GM18499 (cell line): ENCODE data around the gene ASCC2.
A peak's percentile ranks its signal among the peaks of the same experiment; 100 is the strongest.
"Not testable (repeated sequence)": the region's sequence is repeated elsewhere in the genome, so short reads cannot be mapped to it uniquely, and the experiment has no call there.

Experiments
- ATAC-seq: cut with Tn5 transposase; IDR thresholded peaks from one replicate; pipeline ENCODE4 v1.9.1; 2021; ENCODE audit warnings: moderate number of reproducible peaks; ENCODE audit not compliant: insufficient read depth, unreplicated experiment

Gene ASCC2

DNA sequence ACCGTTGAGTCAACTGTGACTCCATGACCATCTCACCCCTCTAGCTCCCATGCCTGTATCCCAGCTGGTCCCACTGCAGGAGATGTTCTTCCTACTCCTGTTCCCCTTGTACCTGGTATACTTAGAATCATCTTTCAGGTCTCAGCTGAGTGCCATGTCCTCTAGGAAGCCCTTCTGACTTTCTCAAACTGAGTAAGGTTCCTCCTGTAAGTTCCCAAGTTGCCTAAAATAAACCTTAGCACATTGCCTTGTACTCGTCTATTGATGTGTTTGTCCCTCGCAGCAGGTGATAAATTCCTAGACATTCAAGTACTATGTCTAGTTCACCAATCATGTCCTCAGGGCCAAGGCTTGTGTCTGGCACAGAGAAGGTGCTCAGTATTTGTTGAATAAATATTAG is 18.4 kb upstream of the ASCC2 start:
- ATAC-seq, result no peak

- no peak for ATAC-seq
These were observed 17.6 kb upstream of the ASCC2 start for GRCh38 chr22:29855611-29856181.

GRCh38 chr22:29854432-29854831 is 16.4 kb upstream of the ASCC2 start:
- no peak for ATAC-seq

DNA sequence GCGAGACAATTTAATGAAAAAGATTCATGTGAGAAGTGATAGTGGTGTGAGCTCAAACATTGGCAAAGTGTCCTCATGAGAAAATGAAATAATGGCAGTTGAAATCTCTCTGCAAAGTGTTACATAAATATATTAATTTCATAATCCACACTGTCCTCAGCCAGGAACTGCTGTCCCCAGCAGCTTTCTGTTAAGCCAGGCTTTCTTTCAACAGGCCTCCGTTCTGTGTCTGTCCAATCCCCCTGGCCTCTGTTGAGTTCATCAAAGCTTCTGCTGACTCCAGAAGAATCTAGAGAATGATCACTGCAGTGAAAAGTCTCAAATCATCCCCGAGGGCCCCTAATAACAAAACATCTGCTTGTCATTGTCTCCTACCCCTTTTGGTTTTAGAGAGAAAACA is 10.0 kb upstream of the ASCC2 start:
- ATAC-seq, result no peak

DNA sequence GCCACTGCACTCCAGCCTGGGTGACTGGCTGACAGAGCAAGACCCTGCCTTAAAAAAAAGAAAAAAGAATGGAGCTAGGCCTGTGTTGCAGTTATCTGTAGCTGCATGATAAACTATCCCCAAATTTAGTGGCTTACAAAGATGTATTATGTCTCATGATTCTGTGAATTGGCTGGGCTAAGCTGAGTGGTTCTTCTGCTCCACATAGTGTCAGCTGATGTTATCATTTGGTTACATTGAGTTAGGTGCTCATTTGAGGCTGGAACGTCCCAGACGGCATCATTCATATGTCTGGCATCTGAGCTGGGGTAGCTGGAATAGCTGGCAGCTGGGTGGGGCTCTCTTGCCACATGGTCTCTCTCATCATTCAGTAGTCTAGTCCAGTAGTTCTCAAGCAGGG is 8.2 kb upstream of the ASCC2 start:
- no peak for ATAC-seq

- ATAC-seq, result no peak
These were observed 4.7 kb upstream of the ASCC2 start for GRCh38 chr22:29842740-29843139.

DNA sequence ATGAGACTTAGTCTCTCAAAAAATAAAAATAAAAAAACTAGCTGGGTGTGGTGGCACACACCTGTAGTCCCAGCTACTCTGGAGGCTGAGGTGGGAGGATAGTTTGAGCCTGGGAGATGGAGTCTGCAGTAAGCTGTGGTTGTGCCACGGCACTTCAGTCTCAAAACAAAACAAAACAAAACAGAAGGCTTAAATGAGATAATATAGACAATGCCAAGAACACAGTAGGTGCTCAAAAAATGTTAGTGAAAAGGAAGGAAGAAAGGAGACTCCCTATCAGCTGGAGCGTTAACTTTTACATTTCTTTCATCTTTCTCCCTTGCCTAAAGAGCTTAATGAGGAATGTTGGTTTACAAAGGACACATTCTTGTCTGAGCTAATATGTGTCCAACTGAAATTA is 4.1 kb upstream of the ASCC2 start:
- ATAC-seq, result no peak

- ATAC-seq, result no peak
These were observed 2.4 kb upstream of the ASCC2 start for GRCh38 chr22:29840498-29840897.

DNA sequence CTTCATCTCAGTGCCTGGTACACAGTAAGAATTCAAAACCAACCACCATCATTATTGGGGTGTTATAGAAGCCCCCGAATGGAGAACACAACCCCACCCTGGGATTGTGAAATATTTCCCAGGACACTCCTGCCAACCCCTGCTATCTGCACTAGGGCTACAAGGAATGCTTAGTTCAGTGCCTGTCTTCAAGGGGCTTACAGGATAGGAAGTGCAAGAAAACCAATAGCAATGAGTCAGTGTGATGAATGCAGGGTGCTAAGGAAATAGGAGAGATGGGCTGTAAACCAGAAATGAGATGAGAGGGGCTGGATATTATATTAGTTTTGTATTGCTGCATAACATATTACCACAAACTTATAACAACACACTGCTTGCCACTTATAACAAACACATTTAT is 965 bp upstream of the ASCC2 start:
- ATAC-seq, result no peak

- no peak for ATAC-seq
These were observed 504 bp upstream of the ASCC2 start for GRCh38 chr22:29838599-29838956.

- ATAC-seq, result not testable (repeated sequence)
These were observed 1.2 kb downstream of the ASCC2 start for GRCh38 chr22:29836791-29837370.

DNA sequence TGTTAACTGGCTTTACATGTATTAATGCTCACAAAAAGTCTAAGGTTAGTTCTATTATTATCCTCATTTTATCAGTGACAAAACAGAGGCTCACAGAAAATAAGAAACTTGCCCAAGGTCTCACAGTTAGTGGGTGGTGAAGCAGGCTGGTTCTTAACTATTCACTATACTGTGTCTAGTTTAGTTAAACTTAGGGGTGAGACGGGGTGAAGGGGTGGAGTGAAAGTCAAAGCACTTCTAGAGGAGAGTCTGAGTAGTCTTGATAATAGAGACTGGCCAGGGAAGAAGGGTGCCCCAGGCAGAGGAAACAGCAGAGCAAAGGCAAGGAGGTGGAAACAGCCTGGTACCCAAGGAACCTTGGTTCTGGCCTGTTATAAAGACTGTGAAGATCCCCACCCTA is 4.0 kb downstream of the ASCC2 start:
- no peak for ATAC-seq

DNA sequence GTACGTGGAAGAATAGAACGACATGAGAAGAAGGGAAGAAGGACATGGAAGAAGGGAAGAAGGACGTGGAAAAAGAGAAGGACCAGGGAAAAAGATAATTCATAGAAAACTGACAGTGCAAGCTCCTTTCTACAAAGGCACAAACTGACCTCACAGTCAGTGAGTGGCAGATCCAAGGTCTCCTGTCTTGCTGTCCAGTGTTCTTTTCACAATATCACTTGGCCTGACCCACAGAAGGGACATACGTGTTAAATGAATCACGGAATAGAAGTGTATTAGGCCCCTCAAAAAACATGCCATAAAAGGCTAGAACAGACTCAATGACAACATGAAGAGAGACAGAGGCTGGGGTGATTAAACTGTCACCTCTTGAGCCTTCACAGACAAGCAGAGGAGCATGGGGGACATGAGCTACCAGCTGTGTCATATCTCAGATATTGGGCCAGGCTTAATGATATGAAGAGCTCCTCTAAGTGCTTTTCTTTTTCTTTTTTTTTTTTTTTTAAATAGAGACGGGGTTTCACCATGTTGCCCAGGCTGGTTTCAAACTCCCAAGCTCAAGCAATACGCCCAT is 4.6 kb downstream of the ASCC2 start:
- no peak for ATAC-seq

GRCh38 chr22:29831958-29832357 is 6.1 kb downstream of the ASCC2 start:
- no peak for ATAC-seq

DNA sequence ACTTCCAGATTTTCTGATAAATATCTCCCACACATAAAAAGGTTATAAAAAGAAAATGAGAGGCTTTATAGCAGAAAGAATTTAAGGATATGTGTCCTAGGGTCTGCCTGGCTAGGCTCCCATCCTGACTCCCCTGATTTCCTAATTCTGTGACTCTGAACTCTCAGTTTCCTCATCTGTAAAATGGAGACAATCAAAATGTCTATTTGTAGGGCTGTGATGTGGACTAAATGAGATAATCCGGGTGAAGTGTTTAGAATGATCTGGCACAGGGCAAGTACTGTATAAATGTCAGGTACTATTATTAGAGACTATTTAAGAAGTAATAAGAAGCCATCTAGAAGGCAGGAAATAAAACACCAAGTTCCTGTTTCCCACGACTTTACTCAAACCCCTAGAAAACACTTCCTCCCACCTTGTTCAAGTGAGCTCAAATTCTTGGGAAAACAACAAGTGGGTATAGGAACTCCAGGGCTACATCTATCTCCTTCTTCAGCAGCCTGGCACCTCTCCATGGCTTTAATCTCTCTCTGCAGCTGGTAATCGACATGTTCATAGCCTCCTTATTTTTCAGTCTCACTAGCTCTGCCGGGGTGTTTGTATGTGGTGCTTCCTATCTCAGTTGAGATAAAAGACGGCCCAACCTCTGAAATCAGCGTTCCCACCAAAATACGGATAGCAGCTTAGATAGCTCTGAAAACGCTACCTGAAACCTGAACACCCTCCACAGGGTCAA is 6.7 kb downstream of the ASCC2 start:
- no peak for ATAC-seq

GRCh38 chr22:29830585-29830984 is 7.5 kb downstream of the ASCC2 start:
- ATAC-seq, result no peak

- ATAC-seq, result not testable (repeated sequence)
These were observed 10.3 kb downstream of the ASCC2 start for GRCh38 chr22:29827726-29828125.

DNA sequence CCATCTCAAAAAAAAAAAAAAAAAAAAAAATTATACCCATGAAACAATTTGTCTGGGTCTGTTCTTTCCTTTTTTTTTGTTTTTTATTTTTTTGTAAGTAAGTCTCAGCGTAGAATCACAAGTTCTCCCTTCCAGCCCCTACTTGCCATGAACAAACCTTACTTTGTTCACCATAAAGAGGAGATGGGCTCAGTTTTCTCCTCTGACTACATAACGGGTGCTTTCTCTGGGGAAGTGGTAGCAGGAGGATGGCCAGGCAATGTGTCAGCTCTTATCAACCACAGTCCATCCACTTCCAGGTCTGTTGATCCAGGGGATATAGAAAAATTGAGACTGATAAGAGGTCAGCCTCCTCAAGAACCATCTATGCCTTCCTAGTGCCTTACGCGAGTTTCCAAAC is 11.0 kb downstream of the ASCC2 start:
- no peak for ATAC-seq

GRCh38 chr22:29825578-29825977 is 12.5 kb downstream of the ASCC2 start:
- ATAC-seq, result no peak

DNA sequence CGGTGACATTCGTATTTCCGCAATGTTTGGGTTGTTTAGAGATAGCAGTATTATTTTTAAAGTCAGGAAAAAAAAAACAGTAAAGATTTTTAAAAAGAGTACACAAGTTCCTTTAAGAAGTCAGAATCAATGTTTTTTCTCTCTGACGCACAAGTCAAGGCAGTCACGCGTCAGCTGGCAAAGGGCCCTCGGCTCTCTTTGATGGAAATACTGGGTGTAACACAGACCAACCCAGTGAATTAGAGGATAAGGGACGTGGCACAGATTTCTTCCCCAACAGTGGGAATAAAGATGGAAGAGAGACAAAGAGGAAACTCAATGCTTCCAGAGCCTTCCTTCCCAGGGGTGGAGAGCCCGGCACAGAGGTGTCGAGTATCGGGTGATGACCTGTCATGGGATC is 13.4 kb downstream of the ASCC2 start:
- ATAC-seq, result no peak

GRCh38 chr22:29821291-29822016 is 16.6 kb downstream of the ASCC2 start:
- peak; percentile 80 for ATAC-seq
